Kidney capillary endothelial cell (primary cell): ENCODE results near the gene SMYD3.
"Not testable (repeated sequence)": the region's sequence is repeated elsewhere in the genome, so short reads cannot be mapped to it uniquely, and the experiment has no call there.

Experiments used
- DNase-seq: peaks from one replicate; pipeline ENCODE4 v3.0.0-alpha.2; 2018; ENCODE audit warnings: low spot score

Gene SMYD3

DNA sequence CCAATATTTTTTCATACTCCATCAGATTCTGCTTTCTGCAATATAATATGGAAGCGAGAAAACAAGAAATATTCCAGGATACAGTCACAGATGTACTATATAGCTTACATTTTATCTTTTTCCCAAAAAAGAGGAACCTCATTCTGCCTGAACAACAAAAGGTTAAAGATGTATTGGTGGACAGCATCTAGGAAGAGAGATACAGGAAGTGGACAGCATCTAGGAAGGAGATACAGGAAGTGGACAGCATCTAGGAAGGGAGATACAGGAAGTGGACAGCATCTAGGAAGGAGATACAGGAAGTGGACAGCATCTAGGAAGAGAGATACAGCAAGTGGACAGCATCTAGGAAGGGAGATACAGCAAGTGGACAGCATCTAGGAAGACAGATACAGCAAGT lies 483.0 kb downstream of the SMYD3 start:
- DNase-seq: not testable (repeated sequence)

DNA sequence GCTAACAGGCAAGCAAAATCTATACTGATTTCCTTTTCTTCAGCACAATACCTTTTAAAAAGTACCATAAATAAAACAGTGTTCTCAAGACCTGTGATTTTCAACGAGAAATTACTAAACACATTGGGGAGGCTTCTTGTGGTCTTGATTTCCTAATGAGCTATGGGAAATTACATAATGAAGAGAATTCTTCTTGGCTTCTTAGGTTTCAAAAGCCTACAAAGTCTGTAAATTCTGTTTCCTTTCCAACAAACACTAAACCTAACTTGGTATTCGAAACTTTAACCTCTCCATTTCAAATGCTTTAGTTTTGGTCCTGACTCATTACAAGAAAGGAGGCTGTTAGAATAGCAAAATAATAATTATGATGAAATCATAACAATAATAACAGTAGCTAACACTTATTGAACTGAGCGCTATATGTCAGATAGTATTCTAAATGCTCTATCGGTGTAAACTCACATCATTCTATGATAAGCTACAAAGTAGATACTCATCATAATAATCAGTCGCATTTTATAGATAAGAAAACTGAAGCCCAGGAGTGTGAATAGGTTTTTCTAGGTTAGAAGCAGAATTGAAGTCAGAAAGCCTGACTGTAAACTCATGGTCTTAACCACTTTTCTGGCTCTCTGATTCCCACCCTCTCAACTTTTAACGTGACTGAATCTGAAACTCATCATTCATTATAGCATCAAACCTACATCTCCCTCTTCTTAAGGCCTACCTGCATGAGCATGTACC lies 486.7 kb downstream of the SMYD3 start:
- no peak for DNase-seq

DNA sequence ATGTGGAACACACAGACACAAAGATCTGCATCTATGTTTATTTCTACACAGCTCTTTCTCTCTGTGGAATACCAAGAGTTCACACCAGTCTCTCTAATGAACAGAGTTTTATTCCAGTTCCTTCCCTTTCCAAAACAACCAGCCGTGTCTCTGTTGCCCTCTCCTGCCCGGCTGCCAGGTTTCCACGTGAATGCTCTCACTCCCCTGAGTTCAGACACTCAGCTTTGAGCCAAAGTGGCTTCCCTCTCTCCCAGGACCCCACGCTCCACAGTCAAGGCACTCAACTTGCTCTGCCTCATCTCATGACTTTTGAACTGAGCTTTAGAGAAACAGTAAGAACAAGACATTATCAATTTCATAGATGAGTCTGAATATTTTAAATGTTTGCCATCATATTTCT lies 488.9 kb downstream of the SMYD3 start:
- no peak for DNase-seq

DNA sequence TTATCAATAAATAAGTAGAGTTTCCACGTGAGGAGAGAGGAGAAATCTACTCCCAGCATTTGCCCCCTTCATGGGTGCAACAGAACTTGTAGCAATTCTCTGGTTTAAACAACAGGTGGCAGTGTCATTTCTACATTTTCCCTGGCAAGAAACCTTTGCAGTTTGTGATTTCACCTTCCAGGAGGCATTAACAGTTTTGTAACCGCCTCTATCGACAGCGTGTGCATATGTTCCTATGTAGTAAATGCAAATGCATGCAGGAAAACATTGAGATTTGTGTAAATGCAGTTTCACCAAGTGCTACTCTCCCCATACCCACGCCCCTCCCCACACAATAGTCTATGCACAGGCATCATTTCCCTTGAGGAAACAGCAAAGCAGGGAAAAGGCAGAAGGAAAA lies 494.7 kb downstream of the SMYD3 start:
- peak; percentile 46 for DNase-seq

DNA sequence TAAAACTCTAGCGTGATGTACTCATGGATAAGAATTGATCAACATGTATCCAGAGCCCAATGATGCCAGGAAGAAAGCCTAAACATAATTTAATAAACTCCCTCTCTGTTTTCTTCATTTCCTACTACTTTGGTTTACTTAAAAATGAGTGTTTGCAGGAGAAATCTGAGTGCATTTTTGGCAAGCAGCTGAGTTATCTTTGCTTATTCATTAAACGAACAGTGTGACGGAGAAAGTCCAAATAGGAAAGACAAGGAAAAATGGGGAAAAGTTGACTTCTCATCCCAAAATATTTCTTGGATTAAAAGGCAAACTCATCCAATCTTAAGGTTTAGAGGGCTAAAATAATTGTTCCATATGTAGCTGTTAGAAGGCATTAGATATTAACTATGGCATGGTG lies 496.7 kb downstream of the SMYD3 start:
- DNase-seq: no peak

DNA sequence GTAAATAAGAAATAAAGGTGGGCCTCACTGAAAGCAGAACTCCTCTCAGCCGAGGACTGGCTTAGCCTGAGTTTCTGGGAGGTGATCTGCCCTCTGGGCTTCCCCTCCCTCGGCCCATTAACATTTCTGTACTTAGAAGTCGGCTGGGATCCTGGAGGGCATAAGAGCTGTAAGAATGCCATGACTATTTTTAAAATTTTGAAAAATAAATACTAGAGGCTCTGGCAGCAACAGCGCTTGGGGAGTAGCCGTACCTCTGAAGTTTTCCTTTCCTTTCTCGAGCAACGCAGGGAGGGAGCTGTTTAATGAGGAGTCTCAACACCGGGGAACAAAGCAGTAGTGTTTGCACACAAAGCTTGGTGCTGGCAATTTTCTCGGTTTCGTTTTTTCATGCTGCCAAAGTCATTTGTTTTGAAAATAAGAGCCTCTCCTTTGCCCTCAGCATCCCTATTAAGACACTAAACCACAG lies 498.7 kb downstream of the SMYD3 start:
- no peak for DNase-seq

DNA sequence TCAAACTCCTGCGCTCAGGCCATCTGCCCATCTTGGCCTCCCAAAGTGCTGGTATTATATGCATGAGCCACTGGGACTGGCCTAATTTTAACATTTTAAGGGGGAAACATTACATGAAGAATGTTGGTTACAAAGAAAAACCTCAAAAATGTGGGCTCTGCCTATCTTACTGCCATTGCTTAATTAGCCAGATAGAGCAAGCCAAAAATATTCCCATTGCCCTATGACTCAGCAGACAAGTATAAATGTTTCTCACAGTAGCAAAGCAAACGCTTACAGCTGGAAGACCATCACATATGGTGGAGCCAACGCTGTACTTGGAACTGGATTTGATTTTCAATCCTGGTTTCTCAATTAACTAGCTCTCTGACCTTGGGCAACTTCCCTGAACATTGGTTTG lies 502.0 kb downstream of the SMYD3 start:
- no peak for DNase-seq

DNA sequence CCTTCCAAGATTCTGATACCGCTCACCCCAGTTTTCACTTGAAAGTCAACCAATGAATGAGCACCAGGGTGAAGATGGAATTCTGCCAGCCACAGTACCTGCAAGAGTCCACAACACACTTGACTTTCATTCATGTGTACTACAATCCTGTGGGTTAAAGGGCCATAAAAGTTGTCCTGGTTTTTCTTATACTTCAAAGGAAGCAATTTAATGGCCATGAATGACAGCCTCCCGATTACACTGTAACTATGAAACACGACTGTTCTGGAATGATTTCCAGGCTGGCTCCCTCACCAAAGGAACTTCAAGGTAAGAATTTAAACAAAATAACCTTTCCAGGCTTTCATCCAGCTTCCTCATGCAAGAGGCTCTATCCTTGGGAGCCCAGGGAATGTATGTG lies 502.8 kb downstream of the SMYD3 start:
- DNase-seq: no peak

DNA sequence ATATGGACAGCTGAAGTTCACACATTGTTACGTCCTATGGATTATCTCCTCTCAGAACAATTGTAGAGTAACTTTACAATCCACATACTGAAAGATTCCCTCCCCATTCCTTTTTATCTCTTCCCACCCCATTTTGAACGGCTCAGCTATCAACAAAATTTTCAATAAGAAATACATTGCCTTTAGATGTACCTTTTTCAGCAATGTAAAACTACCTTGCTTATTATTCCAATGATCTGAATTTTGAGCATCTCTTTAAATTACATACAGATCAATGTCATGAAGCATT lies 503.7 kb downstream of the SMYD3 start:
- no peak for DNase-seq

DNA sequence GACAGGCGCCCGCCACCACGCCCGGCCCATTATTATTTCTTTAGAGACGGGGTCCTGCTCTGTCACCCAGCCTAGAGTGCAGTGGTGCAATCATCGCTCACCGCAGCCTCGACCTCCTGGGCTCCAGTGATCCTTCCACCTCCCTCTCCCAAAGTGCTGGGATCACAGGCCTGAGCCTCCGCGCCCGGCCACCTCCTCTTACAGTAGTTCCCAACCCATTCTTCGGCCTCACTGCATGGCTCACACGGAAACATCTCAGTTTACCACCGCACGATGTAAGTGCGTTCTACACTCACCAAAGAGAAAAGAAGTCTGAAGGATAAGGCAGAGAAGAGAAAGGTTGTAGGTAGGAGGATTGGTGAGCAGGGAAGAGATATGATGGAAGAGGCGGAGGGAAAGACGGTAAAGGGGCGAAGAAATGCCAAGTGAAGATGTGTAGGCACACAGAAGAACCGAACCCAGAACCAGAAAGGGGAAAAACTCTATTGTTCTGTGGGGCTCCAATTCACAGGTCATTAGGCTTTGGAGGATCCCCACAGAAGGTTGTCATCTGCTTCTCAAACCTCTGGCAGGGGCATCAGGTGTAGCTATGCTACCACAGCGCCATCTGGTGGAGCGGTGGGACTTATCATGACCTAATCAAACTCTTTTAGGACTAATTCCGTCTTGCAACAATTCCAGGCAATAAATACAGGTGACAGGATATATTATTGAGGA lies 504.2 kb downstream of the SMYD3 start:
- peak; percentile 69 for DNase-seq

DNA sequence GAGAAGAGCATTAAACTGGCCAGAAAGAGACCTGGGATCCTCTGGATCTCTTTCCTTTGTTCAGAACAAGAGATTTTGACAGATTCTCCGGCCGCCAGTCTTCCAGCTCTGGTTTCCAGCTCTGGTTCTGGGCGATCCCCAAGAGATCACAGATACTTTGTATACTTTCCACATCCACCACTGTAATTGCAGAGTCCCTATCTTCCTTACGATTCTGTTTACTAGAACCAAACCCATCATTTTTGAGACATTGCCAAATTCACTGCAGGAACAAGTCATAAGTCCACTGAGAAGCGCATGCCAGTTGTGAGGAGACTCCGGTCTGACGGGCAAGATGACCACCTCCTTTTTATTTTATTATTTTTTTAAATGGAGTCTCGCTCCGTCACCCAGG lies 505.2 kb downstream of the SMYD3 start:
- no peak for DNase-seq

DNA sequence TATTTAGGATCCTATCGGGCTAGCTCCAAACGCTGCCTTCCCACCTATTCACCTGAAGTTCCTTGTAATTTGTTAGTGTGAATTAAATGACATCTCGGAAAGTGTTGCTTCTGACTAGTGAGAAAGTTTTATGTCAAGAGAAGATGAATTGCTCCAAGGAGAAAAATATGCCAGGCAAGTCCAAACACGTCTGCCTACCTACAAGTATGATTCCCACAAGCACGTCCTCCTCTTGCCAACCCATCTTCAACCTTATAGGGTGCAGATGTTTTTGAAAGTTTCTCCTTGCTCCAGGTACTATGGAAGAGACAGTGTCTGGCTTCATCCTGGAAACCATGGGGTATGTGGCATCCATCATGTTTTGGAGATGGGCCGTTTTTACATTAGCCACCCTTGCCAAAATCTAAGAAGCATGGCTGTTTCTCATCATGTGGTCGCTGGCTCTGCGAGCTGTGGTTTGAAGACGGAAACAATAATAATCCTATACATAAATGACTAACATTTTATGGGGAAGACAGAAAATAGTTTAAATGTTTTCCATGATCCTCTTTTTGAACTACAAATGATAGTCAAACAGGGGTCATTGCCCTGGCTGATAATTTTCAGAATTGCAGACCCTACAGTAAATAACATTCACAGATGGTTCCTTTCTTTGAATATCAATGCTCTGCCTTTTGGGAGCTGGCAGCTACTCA lies 505.8 kb downstream of the SMYD3 start:
- no peak for DNase-seq

DNA sequence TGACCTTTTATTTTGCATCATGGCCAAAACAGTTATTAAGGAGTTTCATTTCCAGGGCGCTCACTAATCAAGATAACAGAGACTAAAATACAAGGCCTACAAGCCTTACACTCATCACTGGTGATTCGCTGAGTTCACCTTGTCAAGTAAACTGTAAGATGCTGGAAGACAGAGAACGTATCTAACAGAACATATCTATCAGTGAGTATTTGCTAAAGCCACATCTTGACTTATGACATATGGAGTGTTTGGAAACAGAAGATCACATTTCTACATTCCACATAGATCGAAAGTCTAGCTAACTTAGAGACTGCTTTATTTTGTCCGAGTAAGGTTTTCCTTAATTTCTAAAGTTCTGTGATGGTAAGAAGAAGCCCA lies 506.5 kb downstream of the SMYD3 start:
- DNase-seq: no peak

DNA sequence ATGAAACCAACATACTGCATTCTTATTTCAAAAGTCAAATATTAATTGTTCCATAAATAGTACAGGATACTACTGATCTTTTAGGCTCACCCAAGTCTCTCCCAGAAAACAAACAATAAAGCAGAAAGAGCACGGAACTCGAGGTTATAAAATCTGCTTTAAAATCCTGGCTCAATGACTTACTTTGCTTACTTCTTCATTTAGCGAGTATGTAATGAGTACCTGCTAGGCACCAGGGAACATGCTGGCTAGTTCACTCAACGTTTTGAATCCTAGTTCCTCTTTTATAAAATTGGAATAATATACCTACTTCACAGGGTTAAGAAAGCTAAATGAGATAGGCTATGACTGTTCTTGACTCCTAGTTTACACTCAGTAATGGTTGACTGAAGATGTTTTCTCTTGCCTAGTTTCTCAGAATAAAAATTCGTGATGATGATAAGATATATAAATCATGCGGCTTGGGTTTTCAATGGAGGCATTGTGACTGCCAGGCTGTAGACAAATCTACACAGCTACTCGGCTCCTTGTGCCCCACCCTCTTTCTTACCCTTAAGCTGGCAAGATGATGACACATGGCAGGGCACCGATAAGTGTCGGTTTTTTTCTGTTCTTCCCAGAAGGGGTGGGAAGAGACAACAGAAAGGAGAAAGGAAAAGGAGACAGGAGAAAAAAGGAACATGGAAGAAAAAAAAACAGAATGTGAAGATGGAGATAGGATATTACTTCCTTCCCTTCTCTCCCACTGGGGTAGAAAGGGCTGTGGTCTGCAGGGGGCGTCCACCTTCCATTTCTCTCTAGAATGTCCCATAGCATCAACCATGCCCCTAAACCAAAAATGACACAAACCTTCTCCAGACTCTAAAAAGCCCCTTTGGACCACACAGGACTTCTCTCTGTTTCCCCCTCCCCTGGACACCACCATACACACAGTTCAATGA lies 507.1 kb downstream of the SMYD3 start:
- no peak for DNase-seq

DNA sequence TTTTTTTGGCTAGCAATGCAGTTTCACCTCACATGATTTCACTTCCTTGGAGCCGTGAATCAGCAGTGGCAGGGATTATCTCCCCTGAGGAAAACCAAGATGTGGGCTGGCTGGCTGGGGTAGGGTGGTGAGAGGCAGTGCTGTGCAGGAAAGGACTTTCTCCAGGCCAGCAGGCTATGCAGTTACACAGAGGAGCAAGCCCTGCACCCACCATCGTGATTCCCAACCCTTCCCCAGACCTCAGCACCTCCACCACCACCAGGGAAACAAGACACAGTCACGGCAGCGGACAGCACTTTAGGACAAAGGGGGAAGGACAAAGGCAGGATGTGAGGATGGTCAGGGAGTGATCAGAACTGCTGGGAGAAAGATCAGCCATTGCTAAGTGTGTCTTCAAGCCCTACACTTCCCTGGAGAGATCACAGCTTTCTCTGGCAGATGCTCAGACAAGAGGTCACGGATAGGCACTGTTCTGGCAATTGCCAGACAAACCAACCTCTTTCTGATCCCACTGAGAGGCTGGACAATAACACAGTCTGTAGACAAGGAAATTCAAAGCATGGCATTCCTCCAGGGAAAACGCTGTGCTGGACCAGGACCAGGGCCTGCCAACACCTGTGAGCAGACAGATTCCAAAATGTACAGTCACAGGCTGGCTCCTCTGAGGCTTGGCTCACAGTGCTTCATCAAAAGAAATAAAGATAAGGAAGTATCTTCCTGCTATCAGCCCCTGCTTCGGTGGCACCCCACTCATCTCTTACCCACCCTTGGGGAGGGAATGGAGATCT lies 509.4 kb downstream of the SMYD3 start:
- no peak for DNase-seq

DNA sequence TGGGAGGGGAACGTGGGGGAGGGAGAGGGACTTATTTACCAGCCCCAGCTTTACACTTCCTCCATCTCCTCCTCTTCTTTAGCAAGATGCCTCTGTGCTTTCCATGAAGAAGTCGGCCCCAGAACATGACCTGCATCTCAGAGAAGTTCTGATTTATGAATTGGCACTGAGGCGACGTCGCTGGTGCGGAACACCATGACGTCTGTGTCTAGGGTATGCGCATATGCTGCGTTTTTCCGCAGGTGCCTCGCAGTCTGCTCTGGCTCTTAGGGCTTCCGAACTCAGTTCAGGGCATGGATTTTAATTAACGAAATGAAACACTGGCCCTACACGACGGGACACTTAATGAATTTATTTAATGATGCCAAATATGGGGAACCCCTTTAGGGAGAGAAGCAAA lies 510.3 kb downstream of the SMYD3 start:
- no peak for DNase-seq

DNA sequence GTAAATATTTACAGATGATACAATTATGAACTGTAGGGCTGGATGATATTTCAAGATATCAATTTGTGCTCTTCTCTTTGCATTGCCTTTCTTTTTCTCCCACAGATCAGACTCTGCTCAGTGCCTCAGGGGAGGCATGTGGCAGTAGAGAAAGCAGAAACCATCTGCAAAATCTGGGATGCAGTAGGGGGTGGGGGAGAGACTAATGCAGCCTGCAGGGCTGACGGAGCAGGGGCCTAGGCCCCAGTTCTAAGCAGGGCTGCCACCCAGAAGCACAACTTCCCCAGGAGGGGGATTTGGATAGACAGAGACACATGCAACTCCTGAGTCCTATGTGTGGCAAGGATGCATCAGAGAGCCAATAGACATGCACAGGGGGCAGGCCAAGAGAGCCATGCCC lies 511.6 kb downstream of the SMYD3 start:
- no peak for DNase-seq

DNA sequence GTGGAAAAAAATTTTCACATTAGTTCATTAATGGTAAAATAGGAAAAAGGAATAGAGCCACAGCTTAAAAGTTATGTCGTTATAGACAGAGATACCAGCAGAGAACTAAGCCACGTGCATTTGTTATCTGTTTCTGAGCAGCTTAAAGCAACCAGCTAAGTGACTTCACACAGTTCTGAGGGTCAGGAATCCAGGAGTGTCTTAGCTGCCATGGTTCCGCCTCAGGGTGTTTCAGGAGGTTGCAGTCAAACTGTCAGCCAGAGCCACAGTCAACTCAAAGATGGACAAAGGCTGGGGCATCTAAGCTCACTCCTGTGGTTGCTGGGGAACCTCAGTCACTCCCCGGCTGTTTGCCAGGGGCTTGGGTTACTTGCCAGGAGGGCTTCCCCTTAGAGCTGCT lies 515.8 kb downstream of the SMYD3 start:
- no peak for DNase-seq

DNA sequence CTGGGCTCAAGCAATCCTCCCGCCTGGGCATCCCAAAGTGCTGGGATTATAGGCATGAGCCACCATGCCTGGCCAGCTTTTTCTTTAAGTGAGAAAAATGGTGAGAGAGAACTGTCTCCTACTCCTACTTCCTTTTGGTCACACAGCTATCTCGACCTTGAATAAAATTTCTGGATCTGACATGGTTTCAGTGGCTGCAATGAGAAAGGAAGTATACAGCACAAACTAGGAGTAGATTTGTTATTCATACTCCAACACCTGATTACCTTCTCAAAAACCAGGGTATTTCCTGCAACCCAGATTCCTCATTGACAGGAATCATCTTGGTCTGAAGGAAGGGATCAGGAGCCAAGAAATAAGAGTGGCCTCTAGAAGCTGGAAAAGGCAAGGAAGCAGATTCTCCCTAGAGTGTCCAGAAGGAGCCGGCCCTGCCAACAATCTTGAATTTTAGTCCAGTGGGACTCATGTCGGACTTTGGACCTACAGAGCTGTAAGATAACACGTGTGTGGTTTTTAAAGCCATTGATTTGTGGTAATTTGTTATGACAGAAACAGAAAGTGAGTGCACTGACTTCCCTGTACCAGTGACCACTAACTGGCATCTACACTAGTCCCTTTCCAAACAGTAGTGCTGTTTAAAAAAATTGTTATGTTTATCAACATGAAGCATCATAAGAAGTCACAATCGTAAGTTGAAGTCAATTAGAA lies 516.6 kb downstream of the SMYD3 start:
- DNase-seq: no peak

DNA sequence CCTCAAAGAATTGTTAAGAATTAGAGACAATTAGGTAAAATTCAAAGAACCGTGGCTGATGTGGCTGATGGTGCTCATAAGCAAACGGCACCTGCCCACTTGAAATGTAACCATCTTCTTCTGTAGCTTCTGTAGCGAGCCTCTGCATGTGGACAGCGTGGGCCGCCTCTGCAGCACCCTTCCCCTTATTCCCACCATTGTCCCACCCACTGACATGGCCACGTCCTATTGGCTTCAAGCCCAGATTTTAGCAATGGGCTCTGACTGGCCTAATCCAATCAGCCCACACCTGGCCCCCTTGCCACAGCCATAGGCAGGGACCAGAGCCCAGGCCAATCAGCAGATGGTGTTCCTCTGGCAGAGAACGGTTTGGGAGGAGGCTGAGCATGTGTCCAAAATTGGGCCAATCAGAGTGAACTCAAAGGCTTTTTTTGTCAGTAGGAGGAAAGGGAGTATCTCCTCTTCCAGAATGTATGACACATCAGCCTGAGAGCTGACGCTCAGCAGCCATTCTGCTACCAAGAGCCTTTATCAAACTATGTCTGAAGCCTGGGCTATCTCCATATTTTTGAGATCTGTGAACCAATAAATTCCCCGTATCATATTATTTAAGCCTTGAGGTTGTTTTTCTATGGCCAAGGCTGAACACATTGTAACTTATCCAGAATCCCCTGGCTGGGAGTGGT lies 518.5 kb downstream of the SMYD3 start:
- no peak for DNase-seq
